Iris pigment epithelial cell (primary cell): ENCODE data around the gene FBXO27.
"Not testable (repeated sequence)": the region's sequence is repeated elsewhere in the genome, so short reads cannot be mapped to it uniquely, and the experiment has no call there.

Experiments
- DNase-seq: peaks from one replicate; pipeline ENCODE4 v3.0.0-alpha.2; 2011; ENCODE audit warnings: low read depth

The FBXO27 gene

GRCh38 chr19:38987745-38988144, 44.6 kb downstream of the FBXO27 start:
- DNase-seq = not testable (repeated sequence)

- DNase-seq = no peak
Measured at GRCh38 chr19:38985262-38985661, 47.1 kb downstream of the FBXO27 start.

GRCh38 chr19:38980583-38981374, 51.6 kb downstream of the FBXO27 start:
- DNase-seq = no peak

- DNase-seq = no peak
Measured at GRCh38 chr19:38979812-38980211, 52.5 kb downstream of the FBXO27 start.

- no peak for DNase-seq
Measured at GRCh38 chr19:38978326-38978689, 54.0 kb downstream of the FBXO27 start.

GRCh38 chr19:38977445-38978325, 54.7 kb downstream of the FBXO27 start:
- DNase-seq = peak; percentile 69

- peak; percentile 39 for DNase-seq
Measured at GRCh38 chr19:38975861-38976271, 56.5 kb downstream of the FBXO27 start.

GRCh38 chr19:38975214-38975860, 57.0 kb downstream of the FBXO27 start, which contains the start of gene FBXO17:
FBXO17 (minus strand) TSS chr19:38975742; CDS start chr19:38950319, 25,423 bp downstream.
- DNase-seq = peak; percentile 70

- no peak for DNase-seq
Measured at GRCh38 chr19:38974624-38975213, 57.6 kb downstream of the FBXO27 start.
